ENCODE data around the gene MUSTN1. TPM values are rescaled to one million over a fixed set of nuclear protein-coding genes. Genes with fewer than 3 reads are reported as not detected.

Gene MUSTN1
- total RNA-seq, 1 donor from 2014 or later = not detected

DNA sequence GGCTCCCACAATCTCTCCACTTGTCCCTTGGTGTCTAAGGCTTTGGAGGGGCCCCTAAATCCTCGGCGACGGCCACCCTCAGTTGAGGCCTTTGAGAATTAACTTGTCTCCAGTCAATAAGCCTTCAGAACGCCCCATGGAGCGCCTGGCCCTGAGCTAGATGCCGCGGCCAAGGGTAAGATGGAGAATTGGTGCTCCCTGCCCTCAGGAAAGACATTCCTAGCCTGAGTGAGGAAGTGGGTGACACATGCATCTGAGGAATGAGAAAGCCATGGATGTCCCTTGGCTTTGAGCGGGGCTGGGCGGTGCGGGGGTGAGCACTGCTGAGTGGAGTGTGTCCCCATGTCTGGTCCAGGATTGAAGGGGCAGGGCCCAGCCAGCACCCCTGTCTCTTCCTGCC is 17.6 kb downstream of the MUSTN1 start:
- no peak overlapping the region for H3K27ac Mint-ChIP-seq
- H3K27me3 Mint-ChIP-seq = no peaks in the 10 kb centered on the region
- no peaks in the 10 kb centered on the region for H3K36me3 Mint-ChIP-seq (ENCODE audit: insufficient read depth)
- H3K9me3 Mint-ChIP-seq (ENCODE audit: low read depth) = no peaks in the 10 kb centered on the region
- DNase-seq (ENCODE audit: low spot score, unreplicated experiment) = no peak
- TF ChIP-seq CTCF (IDR thresholded peaks at IDR 0.05; ENCODE audit: unreplicated experiment) = no peak
- H3K4me1 Mint-ChIP-seq (ENCODE audit: low read depth) = peaks cover 6% of the 10 kb centered on the region
- no peak overlapping the region for H3K4me3 Mint-ChIP-seq (ENCODE audit: low read depth)

DNA sequence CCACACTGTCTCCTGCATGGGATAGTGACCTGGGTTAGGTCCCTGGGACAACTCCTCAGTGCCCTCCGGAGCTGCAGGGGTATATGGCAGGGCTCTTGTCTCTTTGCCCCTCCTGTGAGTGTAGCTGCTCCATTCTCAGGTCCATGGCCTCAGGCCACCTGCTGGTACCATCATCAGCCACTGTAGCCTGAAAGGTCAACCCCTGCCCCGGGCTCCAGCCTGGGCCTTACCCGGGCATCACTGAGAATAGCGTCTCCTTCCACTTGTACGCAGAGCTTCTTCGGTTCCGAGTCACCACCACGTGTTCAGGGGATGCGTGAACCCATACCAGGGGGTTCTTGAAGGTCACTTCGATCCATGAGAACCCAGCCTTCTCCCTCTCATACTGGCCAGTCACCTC is 18.2 kb downstream of the MUSTN1 start:
- no peak overlapping the region for H3K4me3 Mint-ChIP-seq (ENCODE audit: low read depth)
- H3K27me3 Mint-ChIP-seq = no peaks in the 10 kb centered on the region
- DNase-seq (ENCODE audit: low spot score, unreplicated experiment) = no peak
- H3K36me3 Mint-ChIP-seq (ENCODE audit: insufficient read depth) = no peaks in the 10 kb centered on the region
- H3K9me3 Mint-ChIP-seq (ENCODE audit: low read depth) = no peaks in the 10 kb centered on the region
- peaks cover 6% of the 10 kb centered on the region for H3K4me1 Mint-ChIP-seq (ENCODE audit: low read depth)
- TF ChIP-seq CTCF (IDR thresholded peaks at IDR 0.05; ENCODE audit: unreplicated experiment) = no peak
- no peak overlapping the region for H3K27ac Mint-ChIP-seq

DNA sequence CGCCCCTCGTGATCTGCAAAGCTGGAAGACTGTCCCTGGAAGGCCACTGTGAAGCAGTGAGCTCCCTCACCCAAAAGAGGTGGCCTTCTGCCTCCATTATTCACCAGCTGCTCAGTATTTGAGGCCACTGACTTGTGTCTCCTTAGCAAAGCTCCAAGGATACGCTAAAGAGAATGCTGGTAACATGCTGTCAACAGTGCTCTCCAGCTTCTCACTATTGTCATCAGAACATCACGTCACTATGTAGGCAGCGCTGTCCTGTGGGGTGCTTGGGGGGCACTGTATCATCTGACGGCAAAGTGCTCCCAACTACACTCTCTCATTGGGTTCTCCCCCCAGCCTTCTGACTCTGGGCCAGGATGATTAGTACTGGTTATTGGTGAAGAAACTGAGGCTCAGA is 18.6 kb downstream of the MUSTN1 start:
- DNase-seq (ENCODE audit: low spot score, unreplicated experiment) = no peak
- no peak overlapping the region for H3K4me3 Mint-ChIP-seq (ENCODE audit: low read depth)
- H3K4me1 Mint-ChIP-seq (ENCODE audit: low read depth) = peaks cover 6% of the 10 kb centered on the region
- no peaks in the 10 kb centered on the region for H3K27me3 Mint-ChIP-seq
- no peak overlapping the region for H3K27ac Mint-ChIP-seq
- no peaks in the 10 kb centered on the region for H3K9me3 Mint-ChIP-seq (ENCODE audit: low read depth)
- TF ChIP-seq CTCF (IDR thresholded peaks at IDR 0.05; ENCODE audit: unreplicated experiment) = no peak
- no peaks in the 10 kb centered on the region for H3K36me3 Mint-ChIP-seq (ENCODE audit: insufficient read depth)

GRCh38 chr3:52813810-52814209 is 21.0 kb downstream of the MUSTN1 start:
- peaks cover 3% of the 10 kb centered on the region for H3K27me3 Mint-ChIP-seq
- DNase-seq (ENCODE audit: low spot score, unreplicated experiment) = no peak
- no peak for TF ChIP-seq CTCF (IDR thresholded peaks at IDR 0.05; ENCODE audit: unreplicated experiment)
- H3K27ac Mint-ChIP-seq = no peak overlapping the region
- H3K4me3 Mint-ChIP-seq (ENCODE audit: low read depth) = no peak overlapping the region
- no peaks in the 10 kb centered on the region for H3K36me3 Mint-ChIP-seq (ENCODE audit: insufficient read depth)
- no peaks in the 10 kb centered on the region for H3K4me1 Mint-ChIP-seq (ENCODE audit: low read depth)
- H3K9me3 Mint-ChIP-seq (ENCODE audit: low read depth) = no peaks in the 10 kb centered on the region

DNA sequence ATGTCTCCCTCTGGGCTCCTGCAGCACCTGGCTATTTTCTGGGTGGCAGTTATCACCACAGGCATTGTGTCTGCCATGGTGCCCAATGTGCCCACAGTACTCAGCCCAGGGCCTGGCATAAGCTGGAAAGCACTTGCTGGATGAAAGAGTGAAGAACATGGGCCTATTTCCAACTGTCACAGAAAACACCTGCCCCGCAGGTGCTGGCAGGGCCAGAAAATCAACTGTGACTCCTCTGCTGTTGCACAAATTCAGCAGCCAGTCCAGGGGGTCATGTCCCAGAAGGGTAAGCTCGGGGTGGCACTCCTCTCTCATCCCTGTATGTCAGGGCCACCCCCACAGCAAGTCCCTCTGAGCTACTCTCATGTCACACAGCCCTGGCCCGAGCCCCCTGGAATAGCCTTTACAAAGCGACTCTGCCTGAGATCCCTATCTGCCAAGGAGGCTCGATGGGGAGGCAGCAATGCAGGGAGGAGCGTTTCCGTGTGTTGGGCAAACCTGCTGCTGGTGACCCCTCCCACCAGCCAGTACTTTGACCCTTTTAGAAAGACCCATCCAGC is 23.3 kb downstream of the MUSTN1 start:
- Mint-ChIP-seq H3K27ac (no peak overlapping the region), H3K36me3 (ENCODE audit: insufficient read depth) (no peaks in the 10 kb centered on the region), H3K4me1 (ENCODE audit: low read depth) (no peaks in the 10 kb centered on the region), H3K4me3 (ENCODE audit: low read depth) (no peak overlapping the region), H3K27me3 (peaks cover 3% of the 10 kb centered on the region), H3K9me3 (ENCODE audit: low read depth) (no peaks in the 10 kb centered on the region)
- no peak for DNase-seq (ENCODE audit: low spot score, unreplicated experiment)
- no peak for TF ChIP-seq CTCF (IDR thresholded peaks at IDR 0.05; ENCODE audit: unreplicated experiment)
